Activated naive CD8-positive, alpha-beta T cell treated with anti-CD3 and anti-CD28 coated beads, Interleukin-2, amount 10 ng/mL, durations not matched to agents 7 days and 5 days (primary cell): Measurements from ENCODE around the gene WSB1. TPM values are rescaled to one million over a fixed set of nuclear protein-coding genes. Genes with fewer than 3 reads are reported as not detected.

Experiments used
- ATAC-seq: fragments of 150-1000 bp; cut with Tn5 transposase; one replicate; pipeline ENCODE4 v1.10.0; 2021; ENCODE audit warnings: low read depth, moderate library complexity
- POLR2A ChIA-PET: fragments of 350-600 bp; sonication (Branson Sonifier 250); formaldehyde crosslinking; loops from one replicate; lab custom pipeline; 2021; ENCODE audit warnings: antibody characterized with exemption; lab: Charles Lee
- DNase-seq: peaks from one replicate; pipeline ENCODE4 v3.0.0; 2021
- H3K27ac Mint-ChIP-seq: one replicate; pipeline ENCODE4 v1.8.0; 2022; ENCODE audit warnings: mild to moderate bottlenecking, mixed read lengths
- H3K27me3 Mint-ChIP-seq: one replicate; pipeline ENCODE4 v1.8.0; 2022; ENCODE audit warnings: mild to moderate bottlenecking, moderate library complexity, mixed read lengths
- H3K36me3 Mint-ChIP-seq: one replicate; pipeline ENCODE4 v1.8.0; 2021; ENCODE audit warnings: mild to moderate bottlenecking, mixed read lengths
- H3K4me1 Mint-ChIP-seq: one replicate; pipeline ENCODE4 v1.8.0; 2021; ENCODE audit warnings: mixed read lengths
- H3K4me3 Mint-ChIP-seq: one replicate; pipeline ENCODE4 v1.8.0; 2022; ENCODE audit warnings: mild to moderate bottlenecking, moderate library complexity, mixed read lengths
- H3K9me3 Mint-ChIP-seq: one replicate; pipeline ENCODE4 v1.8.0; 2021; ENCODE audit warnings: mixed read lengths
- total RNA-seq, 2 experiments: library from RNA; stranded (reverse); gene quantifications; one replicate each; pipeline ENCODE4 v1.2.3, GENCODE V29; 2021

Gene WSB1
- total RNA-seq, 2 experiments from 2014 or later: 171 to 175 TPM

DNA sequence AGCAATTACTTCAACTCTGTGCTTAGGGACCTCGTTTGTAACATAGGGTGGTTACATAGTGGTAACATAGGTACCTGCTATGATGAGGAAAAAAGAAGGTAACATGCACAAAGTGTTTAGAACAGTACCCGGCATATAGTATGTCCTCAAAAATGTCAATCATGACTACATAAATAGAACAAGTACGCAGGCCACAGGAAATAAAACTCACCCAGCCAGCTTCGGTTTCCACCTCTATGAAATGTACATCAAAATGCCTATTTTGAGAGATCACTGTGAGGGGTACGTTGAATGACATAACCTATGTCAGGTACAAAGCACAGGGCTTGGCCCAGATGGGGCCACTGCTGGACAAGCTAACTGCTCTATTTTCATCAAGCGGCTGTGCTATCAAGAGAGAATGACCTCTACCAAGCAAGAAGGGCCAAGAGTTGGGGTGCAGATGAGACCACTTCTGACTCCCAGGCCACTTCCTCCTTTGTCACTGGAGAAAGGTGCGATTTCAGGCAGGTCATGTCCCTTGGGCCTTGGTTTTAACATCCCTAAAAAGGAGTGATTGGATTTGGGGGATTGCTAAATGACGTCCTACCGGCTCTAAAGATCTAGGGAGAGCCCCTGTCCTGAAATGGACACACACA is 45.4 kb downstream of the WSB1 start:
- DNase-seq: no peak
- Mint-ChIP-seq H3K36me3 (no peaks in the 10 kb centered on the region), H3K27ac (no peak overlapping the region), H3K4me3 (no peak overlapping the region), H3K9me3 (no peaks in the 10 kb centered on the region), H3K27me3 (no peaks in the 10 kb centered on the region), H3K4me1 (peaks cover 20% of the 10 kb centered on the region)
- POLR2A ChIA-PET: interaction anchor here (1.2 kb wide), 1 partner anchor 45 kb away, joined by 3 read pairs; no protein-coding TSS in a partner anchor
- ATAC-seq: no peak

DNA sequence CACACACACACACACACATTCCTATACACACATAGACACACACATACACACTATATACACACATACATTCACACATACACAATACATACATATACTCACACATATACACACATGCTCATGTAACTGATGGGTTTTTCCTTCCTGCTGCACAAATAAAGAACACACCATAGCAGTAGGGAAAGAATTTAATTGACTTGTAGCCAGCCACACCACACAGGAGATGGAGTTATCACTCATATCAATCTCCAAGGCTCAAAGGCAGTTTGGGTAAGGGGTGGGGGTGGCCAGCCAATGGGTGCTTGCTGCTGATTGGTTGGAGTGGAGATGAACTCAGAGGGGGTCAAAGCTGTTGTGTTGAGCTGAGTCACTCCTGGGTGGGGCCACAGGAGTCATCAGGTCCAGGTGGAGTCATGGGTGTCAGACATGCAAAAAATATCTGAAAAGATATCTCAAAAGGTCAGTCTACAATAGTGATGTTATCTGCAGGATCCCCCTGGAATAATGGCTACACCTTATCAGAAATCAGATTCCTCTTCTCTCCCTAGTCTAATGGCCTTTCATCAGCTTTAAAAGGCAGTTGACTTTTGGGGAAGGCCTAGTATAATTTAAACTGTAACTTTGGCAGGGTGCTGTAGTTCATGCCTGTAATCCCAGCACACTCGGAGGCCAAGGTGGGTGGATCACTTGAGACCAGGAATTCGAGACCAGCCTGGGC is 46.1 kb downstream of the WSB1 start:
- Mint-ChIP-seq H3K4me1 (peaks cover 22% of the 10 kb centered on the region), H3K36me3 (no peaks in the 10 kb centered on the region), H3K27ac (peak overlapping the region; percentile 49), H3K4me3 (peak overlapping the region; percentile 33), H3K27me3 (no peaks in the 10 kb centered on the region), H3K9me3 (no peaks in the 10 kb centered on the region)
- ATAC-seq (no peak), DNase-seq (no peak)
- POLR2A ChIA-PET: interaction anchor here (1.2 kb wide), 1 partner anchor 45 kb away, joined by 3 read pairs; no protein-coding TSS in a partner anchor

- Mint-ChIP-seq H3K27ac (no peak overlapping the region), H3K4me3 (no peak overlapping the region), H3K27me3 (peaks cover 2% of the 10 kb centered on the region), H3K9me3 (no peaks in the 10 kb centered on the region), H3K4me1 (peaks cover 22% of the 10 kb centered on the region), H3K36me3 (no peaks in the 10 kb centered on the region)
- ATAC-seq: no peak
- POLR2A ChIA-PET: interaction anchor here (1.2 kb wide), 1 partner anchor 46 kb away, joined by 3 read pairs; no protein-coding TSS in a partner anchor
- no peak for DNase-seq
Measured at GRCh38 chr17:27340575-27340974, 46.7 kb downstream of the WSB1 start.

- Mint-ChIP-seq H3K4me1 (peaks cover 22% of the 10 kb centered on the region), H3K27me3 (peaks cover 2% of the 10 kb centered on the region), H3K4me3 (no peak overlapping the region), H3K36me3 (no peaks in the 10 kb centered on the region), H3K9me3 (no peaks in the 10 kb centered on the region), H3K27ac (no peak overlapping the region)
- DNase-seq (no peak), ATAC-seq (no peak)
- POLR2A ChIA-PET: no interaction called here
Measured at GRCh38 chr17:27341041-27341471, 47.1 kb downstream of the WSB1 start.

DNA sequence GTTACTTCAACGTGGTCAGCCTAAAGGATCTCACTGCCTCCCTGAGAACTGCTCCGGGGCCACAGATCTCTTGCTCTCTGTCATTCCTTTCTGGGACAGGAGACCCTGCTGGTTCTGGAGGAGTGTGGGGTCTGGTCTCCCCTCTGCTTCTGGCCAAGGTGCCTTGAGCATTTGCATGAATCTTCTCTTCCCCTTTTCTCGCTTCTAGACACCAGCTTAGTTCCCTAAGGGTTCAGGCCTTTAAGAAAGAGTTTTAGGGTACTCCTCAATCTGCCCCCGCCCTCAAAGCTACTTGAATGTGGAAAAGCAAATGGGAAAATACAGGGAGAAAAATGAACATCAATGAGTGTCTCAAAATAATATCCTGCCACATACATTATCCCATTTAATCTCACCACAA is 48.1 kb downstream of the WSB1 start:
- no peaks in the 10 kb centered on the region for H3K9me3 Mint-ChIP-seq
- H3K36me3 Mint-ChIP-seq: no peaks in the 10 kb centered on the region

GRCh38 chr17:27343294-27343693 is 49.4 kb downstream of the WSB1 start:
- Mint-ChIP-seq H3K36me3 (no peaks in the 10 kb centered on the region), H3K4me1 (peaks cover 30% of the 10 kb centered on the region), H3K4me3 (no peak overlapping the region), H3K27ac (no peak overlapping the region), H3K9me3 (no peaks in the 10 kb centered on the region), H3K27me3 (peaks cover 2% of the 10 kb centered on the region)
- POLR2A ChIA-PET: no interaction called here
- ATAC-seq (no peak), DNase-seq (no peak)

More for the DNA sequence above, 48.1 kb downstream of the WSB1 start:
- DNase-seq (no peak), ATAC-seq (no peak)
- H3K27ac Mint-ChIP-seq: no peak overlapping the region
- no peak overlapping the region for H3K4me3 Mint-ChIP-seq
- peaks cover 28% of the 10 kb centered on the region for H3K4me1 Mint-ChIP-seq
- H3K27me3 Mint-ChIP-seq: peaks cover 2% of the 10 kb centered on the region
- POLR2A ChIA-PET: no interaction called here

DNA sequence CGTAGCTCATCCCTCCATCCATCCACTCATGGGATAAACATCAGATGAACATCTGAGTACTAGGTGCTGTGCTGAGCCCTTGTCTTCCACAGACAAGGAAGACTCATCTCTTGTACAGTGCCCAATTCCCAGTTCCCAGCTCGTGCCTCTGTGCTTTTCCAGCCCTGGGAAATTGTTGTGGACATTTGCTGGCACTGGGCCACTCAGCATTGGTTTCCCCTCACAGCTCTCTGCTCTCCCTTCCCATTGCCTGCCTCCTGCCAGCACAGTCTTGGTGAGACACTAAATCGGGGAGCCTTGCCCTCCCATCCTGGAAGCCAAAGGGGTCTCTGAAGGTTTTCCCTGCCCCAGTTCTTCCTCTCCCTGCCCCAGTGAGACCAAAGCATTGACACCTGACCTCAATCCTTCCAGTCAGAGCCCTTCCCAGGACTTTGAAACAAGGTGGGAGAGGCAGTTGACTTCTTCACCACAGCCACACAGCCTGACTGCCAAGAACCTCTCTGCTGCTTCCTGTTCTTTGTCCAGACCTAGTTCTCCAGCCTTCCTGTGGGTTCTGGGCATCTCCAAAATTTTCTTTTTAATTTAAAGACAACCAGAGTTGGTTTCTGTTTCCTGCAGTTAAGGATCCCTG is 50.2 kb downstream of the WSB1 start:
- Mint-ChIP-seq H3K4me3 (no peak overlapping the region), H3K27me3 (peaks cover 2% of the 10 kb centered on the region), H3K27ac (peak overlapping the region; percentile 23), H3K4me1 (peaks cover 31% of the 10 kb centered on the region), H3K9me3 (no peaks in the 10 kb centered on the region), H3K36me3 (no peaks in the 10 kb centered on the region)
- DNase-seq (no peak), ATAC-seq (no peak)
- POLR2A ChIA-PET: no interaction called here

DNA sequence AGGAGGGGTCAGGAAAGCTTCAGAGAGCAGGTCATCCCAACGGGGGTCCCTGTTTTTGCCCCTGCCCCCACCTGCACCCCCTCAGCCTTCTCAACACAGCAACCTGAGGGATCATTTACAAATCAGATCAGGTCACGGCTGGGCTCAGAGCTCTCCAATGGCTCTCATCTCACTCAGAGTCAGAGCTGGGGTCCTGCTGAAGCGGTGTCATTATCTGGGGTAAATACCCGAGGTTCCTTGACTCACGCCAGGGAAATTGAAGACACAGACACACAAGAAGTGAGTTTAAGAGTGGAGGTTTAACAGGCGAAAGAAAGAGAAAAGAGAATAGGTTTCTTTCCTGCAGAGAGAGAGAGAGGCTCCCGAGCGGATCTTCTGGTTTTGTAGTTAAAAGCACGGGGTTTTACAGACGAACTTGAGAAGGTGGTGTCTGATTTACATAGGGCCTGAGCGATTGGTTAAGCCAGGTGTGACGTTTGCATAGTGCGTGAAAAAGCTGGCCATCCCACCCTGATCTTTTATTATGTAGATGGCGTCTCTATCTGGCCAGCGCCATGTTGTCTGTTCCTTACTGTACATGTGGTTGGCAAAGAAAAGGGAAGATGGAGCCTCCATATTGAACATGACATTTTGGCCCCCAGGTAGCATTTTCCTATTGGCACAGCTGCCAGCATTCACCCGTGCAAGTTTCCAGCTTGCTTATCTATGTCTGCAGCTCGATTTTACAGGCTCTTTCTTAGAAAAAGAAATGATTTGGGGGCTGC is 51.4 kb downstream of the WSB1 start:
- Mint-ChIP-seq H3K4me1 (peaks cover 22% of the 10 kb centered on the region), H3K27me3 (peaks cover 2% of the 10 kb centered on the region), H3K36me3 (no peaks in the 10 kb centered on the region), H3K9me3 (no peaks in the 10 kb centered on the region), H3K4me3 (no peak overlapping the region), H3K27ac (no peak overlapping the region)
- no peak for ATAC-seq
- no peak for DNase-seq
- POLR2A ChIA-PET: no interaction called here

DNA sequence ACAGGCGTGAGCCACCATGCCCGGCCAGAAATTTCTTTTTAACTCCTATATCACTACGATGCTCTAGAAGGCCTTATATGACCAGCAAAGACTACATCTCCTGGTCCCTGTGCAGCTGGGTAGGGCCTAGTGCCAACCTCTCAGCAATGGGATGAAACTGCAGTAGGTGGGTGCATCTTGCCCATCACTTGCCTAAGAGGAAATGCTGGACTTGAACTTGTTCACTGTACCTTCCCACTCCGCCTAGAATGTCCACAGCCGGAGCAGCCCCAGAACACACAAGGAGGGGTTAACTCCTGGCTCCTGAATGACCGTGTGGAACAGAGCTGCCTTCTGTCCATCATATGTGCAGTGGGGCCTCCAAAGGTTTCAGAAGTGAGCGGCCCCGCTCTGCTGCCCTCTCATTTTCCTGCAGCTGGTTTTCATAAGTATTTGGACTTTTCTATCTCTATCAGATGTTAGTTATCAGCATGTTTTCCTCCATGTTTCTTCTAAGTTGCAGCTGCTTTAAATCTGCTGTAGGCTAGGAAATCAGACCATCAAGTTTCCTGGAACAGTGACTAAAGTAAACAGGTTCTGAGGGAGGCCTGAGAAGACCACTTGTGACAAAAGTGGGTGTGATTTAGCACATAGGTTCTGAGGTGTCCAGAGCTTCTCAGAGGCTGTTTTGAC is 52.5 kb downstream of the WSB1 start:
- POLR2A ChIA-PET: no interaction called here
- Mint-ChIP-seq H3K27me3 (peaks cover 2% of the 10 kb centered on the region), H3K27ac (no peak overlapping the region), H3K36me3 (no peaks in the 10 kb centered on the region), H3K4me1 (peaks cover 16% of the 10 kb centered on the region), H3K4me3 (no peak overlapping the region), H3K9me3 (no peaks in the 10 kb centered on the region)
- ATAC-seq (no peak), DNase-seq (no peak)

- ATAC-seq (no peak), DNase-seq (no peak)
- POLR2A ChIA-PET: no interaction called here
- peak overlapping the region; percentile 74 for H3K4me3 Mint-ChIP-seq
- H3K4me1 Mint-ChIP-seq: peaks cover 22% of the 10 kb centered on the region
- no peaks in the 10 kb centered on the region for H3K36me3 Mint-ChIP-seq
- no peak overlapping the region for H3K27ac Mint-ChIP-seq
- H3K9me3 Mint-ChIP-seq: no peaks in the 10 kb centered on the region
- peaks cover 2% of the 10 kb centered on the region for H3K27me3 Mint-ChIP-seq
Measured at GRCh38 chr17:27348196-27348595, 54.3 kb downstream of the WSB1 start.

- H3K27me3 Mint-ChIP-seq: peaks cover 2% of the 10 kb centered on the region
- no peaks in the 10 kb centered on the region for H3K9me3 Mint-ChIP-seq
- POLR2A ChIA-PET: interaction anchor here (1.0 kb wide), 1 partner anchor 113 kb away, joined by 3 read pairs; no protein-coding TSS in a partner anchor
- DNase-seq: no peak
- ATAC-seq: no peak
- peaks cover 22% of the 10 kb centered on the region for H3K4me1 Mint-ChIP-seq
- no peaks in the 10 kb centered on the region for H3K36me3 Mint-ChIP-seq
- no peak overlapping the region for H3K4me3 Mint-ChIP-seq
- H3K27ac Mint-ChIP-seq: no peak overlapping the region
Measured at GRCh38 chr17:27349540-27350021, 55.7 kb downstream of the WSB1 start.

DNA sequence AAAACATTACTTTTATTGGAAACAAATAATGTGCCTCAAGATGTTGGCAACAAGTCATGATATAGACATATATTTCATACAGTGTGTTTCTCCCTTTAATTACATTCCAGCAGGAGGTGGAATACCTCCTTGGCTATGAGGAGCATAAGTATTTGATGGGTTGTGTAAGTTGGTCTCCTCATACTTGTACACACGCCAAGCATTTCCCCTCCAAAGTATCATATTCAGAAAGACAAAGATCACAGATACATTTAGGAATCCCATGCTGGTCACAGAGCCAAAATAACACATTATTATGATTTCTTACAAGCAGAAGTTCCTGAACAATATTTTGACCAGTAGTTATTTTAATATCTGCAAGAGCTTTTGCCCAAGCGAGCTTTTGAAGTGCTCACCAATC is 57.8 kb downstream of the WSB1 start:
- Mint-ChIP-seq H3K4me3 (no peak overlapping the region), H3K9me3 (no peaks in the 10 kb centered on the region), H3K36me3 (no peaks in the 10 kb centered on the region), H3K27me3 (no peaks in the 10 kb centered on the region), H3K4me1 (peaks cover 22% of the 10 kb centered on the region), H3K27ac (no peak overlapping the region)
- ATAC-seq (no peak), DNase-seq (no peak)
- POLR2A ChIA-PET: interaction anchor here (0.9 kb wide), 1 partner anchor 19 kb away, joined by 3 read pairs; no protein-coding TSS in a partner anchor
